Astrocyte (in vitro differentiated cells and primary cell): ENCODE data around the gene C1orf21. TPM values are rescaled to one million over a fixed set of nuclear protein-coding genes. Genes with fewer than 3 reads are reported as not detected.

Source experiments
- DNase-seq: peaks from one replicate; pipeline ENCODE4 v3.0.0-alpha.2; 2010; ENCODE audit warnings: low read depth
- FAIRE-seq: peaks from 2 replicates; lab custom pipeline; 2011; peaks lifted over from hg19 to GRCh38; lab: Jason Lieb, UNC
- H2AFZ ChIP-seq: 2 replicates; pipeline ENCODE4 v1.6.0; 2012; ENCODE audit warnings: low read depth, low read length, inconsistent platforms
- H3K27ac ChIP-seq: 2 replicates; pipeline ENCODE4 v1.5.1; 2011; ENCODE audit warnings: low read depth, low read length, inconsistent platforms
- H3K27me3 ChIP-seq: 2 replicates; pipeline ENCODE4 v1.6.0; 2011; ENCODE audit warnings: low read length, inconsistent platforms; ENCODE audit not compliant: insufficient read depth
- H3K36me3 ChIP-seq: 2 replicates; pipeline ENCODE4 v1.5.1; 2011; ENCODE audit warnings: low read length, inconsistent platforms; ENCODE audit not compliant: insufficient read depth
- H3K4me1 ChIP-seq: 2 replicates; pipeline ENCODE4 v1.5.1; 2011; ENCODE audit warnings: low read length, inconsistent platforms; ENCODE audit not compliant: insufficient read depth
- H3K4me2 ChIP-seq: 2 replicates; pipeline ENCODE4 v1.6.0; 2012; ENCODE audit warnings: low read length, inconsistent platforms
- H3K4me3 ChIP-seq: 2 replicates; pipeline ENCODE4 v1.5.1; 2011; ENCODE audit warnings: low read depth, mild to moderate bottlenecking, low read length, inconsistent platforms; ENCODE audit not compliant: insufficient read depth
- H3K79me2 ChIP-seq: 2 replicates; pipeline ENCODE4 v1.6.0; 2012; ENCODE audit warnings: mild to moderate bottlenecking, low read length, inconsistent platforms; ENCODE audit not compliant: insufficient read depth
- H3K9ac ChIP-seq: 2 replicates; pipeline ENCODE4 v1.6.0; 2012; ENCODE audit warnings: mild to moderate bottlenecking, low read length, inconsistent platforms
- H3K9me3 ChIP-seq: 2 replicates; pipeline ENCODE4 v1.5.1; 2012; ENCODE audit warnings: low read depth, mild to moderate bottlenecking, low read length, inconsistent platforms; ENCODE audit not compliant: insufficient read depth
- H4K20me1 ChIP-seq: 2 replicates; pipeline ENCODE4 v1.6.0; 2012; ENCODE audit warnings: low read length, inconsistent platforms; ENCODE audit not compliant: insufficient read depth
- H3K27ac Mint-ChIP-seq: one replicate; pipeline ENCODE4 v1.8.0; 2021; ENCODE audit warnings: mild to moderate bottlenecking, mixed read lengths; ENCODE audit not compliant: unreplicated experiment
- H3K27me3 Mint-ChIP-seq: one replicate; pipeline ENCODE4 v1.8.0; 2021; ENCODE audit warnings: low read depth, mixed read lengths; ENCODE audit not compliant: unreplicated experiment
- H3K36me3 Mint-ChIP-seq: one replicate; pipeline ENCODE4 v1.8.0; 2021; ENCODE audit warnings: low read depth, mixed read lengths; ENCODE audit not compliant: unreplicated experiment
- H3K4me1 Mint-ChIP-seq: one replicate; pipeline ENCODE4 v1.8.0; 2021; ENCODE audit warnings: low read depth, mixed read lengths; ENCODE audit not compliant: unreplicated experiment
- H3K4me3 Mint-ChIP-seq: one replicate; pipeline ENCODE4 v1.8.0; 2021; ENCODE audit warnings: mild to moderate bottlenecking, moderate library complexity, mixed read lengths; ENCODE audit not compliant: unreplicated experiment
- H3K9me3 Mint-ChIP-seq: one replicate; pipeline ENCODE4 v1.8.0; 2021; ENCODE audit warnings: mild to moderate bottlenecking, mixed read lengths; ENCODE audit not compliant: unreplicated experiment
- CTCF ChIP-seq: IDR thresholded peaks from 2 replicates; pipeline ENCODE4 v1.5.1; 2011; ENCODE audit warnings: low read depth, mild to moderate bottlenecking, inconsistent platforms, low read length, moderate library complexity; ENCODE audit not compliant: insufficient read depth
- EZH2 ChIP-seq: IDR thresholded peaks from 2 replicates; pipeline ENCODE4 v1.6.1; 2012; ENCODE audit warnings: mild to moderate bottlenecking, low read length, inconsistent platforms; ENCODE audit not compliant: insufficient read depth
- total RNA-seq: library from RNA; stranded (reverse); gene quantifications from 2 replicates; pipeline ENCODE4 v1.2.1, GENCODE V29; 2021

The C1orf21 gene
- total RNA-seq, 1 donor from 2014 or later = 15.1 TPM

- TF ChIP-seq CTCF (no peak), EZH2 (no peak)
- no peak overlapping the region for H3K27ac ChIP-seq
- Mint-ChIP-seq H3K27ac (no peak overlapping the region), H3K36me3 (no peaks in the 10 kb centered on the region), H3K4me1 (peaks cover 16% of the 10 kb centered on the region), H3K9me3 (no peaks in the 10 kb centered on the region), H3K4me3 (no peak overlapping the region), H3K27me3 (no peaks in the 10 kb centered on the region)
- peaks cover 8% of the 10 kb centered on the region for H4K20me1 ChIP-seq
- no peak overlapping the region for H3K9ac ChIP-seq
- H3K79me2 ChIP-seq = peaks cover 4% of the 10 kb centered on the region
- H3K9me3 ChIP-seq = no peaks in the 10 kb centered on the region
- FAIRE-seq (no peak), DNase-seq (no peak)
- no peaks in the 10 kb centered on the region for H3K27me3 ChIP-seq
- peaks cover 3% of the 10 kb centered on the region for H3K4me1 ChIP-seq
- H3K36me3 ChIP-seq = no peaks in the 10 kb centered on the region
- H3K4me3 ChIP-seq = no peak overlapping the region
- no peak overlapping the region for H3K4me2 ChIP-seq
- H2AFZ ChIP-seq = no peak overlapping the region
Observed at GRCh38 chr1:184406479-184406878, 19.6 kb downstream of the C1orf21 start.

- Histone ChIP-seq H3K9me3 (no peaks in the 10 kb centered on the region), H2AFZ (no peak overlapping the region), H4K20me1 (peaks cover 8% of the 10 kb centered on the region), H3K79me2 (no peaks in the 10 kb centered on the region), H3K4me1 (peaks cover 3% of the 10 kb centered on the region), H3K36me3 (no peaks in the 10 kb centered on the region), H3K4me3 (no peak overlapping the region), H3K27ac (no peak overlapping the region), H3K9ac (no peak overlapping the region), H3K4me2 (peak overlapping the region; percentile 8), H3K27me3 (no peaks in the 10 kb centered on the region)
- Mint-ChIP-seq H3K27ac (no peak overlapping the region), H3K9me3 (no peaks in the 10 kb centered on the region), H3K27me3 (no peaks in the 10 kb centered on the region), H3K4me1 (peaks cover 16% of the 10 kb centered on the region), H3K4me3 (no peak overlapping the region), H3K36me3 (no peaks in the 10 kb centered on the region)
- no peak for FAIRE-seq
- peak; percentile 46 for DNase-seq
- TF ChIP-seq CTCF = no peak
- no peak for TF ChIP-seq EZH2
Observed at GRCh38 chr1:184407816-184408510, 21.1 kb downstream of the C1orf21 start.

GRCh38 chr1:184408580-184408979, 21.8 kb downstream of the C1orf21 start:
- Histone ChIP-seq H3K27ac (no peak overlapping the region), H3K4me1 (peaks cover 3% of the 10 kb centered on the region), H4K20me1 (peaks cover 8% of the 10 kb centered on the region), H3K9me3 (no peaks in the 10 kb centered on the region), H3K9ac (no peak overlapping the region), H3K4me2 (peak overlapping the region; percentile 20), H2AFZ (no peak overlapping the region), H3K79me2 (no peaks in the 10 kb centered on the region), H3K27me3 (no peaks in the 10 kb centered on the region), H3K4me3 (no peak overlapping the region), H3K36me3 (no peaks in the 10 kb centered on the region)
- no peaks in the 10 kb centered on the region for H3K27me3 Mint-ChIP-seq
- no peaks in the 10 kb centered on the region for H3K9me3 Mint-ChIP-seq
- no peak overlapping the region for H3K4me3 Mint-ChIP-seq
- no peak for TF ChIP-seq EZH2
- TF ChIP-seq CTCF = no peak
- DNase-seq (no peak), FAIRE-seq (no peak)
- peaks cover 16% of the 10 kb centered on the region for H3K4me1 Mint-ChIP-seq
- H3K36me3 Mint-ChIP-seq = no peaks in the 10 kb centered on the region
- H3K27ac Mint-ChIP-seq = no peak overlapping the region
